ENCODE measurements around the gene ACMSD. TPM values are rescaled to one million over a fixed set of nuclear protein-coding genes. Genes with fewer than 3 reads are reported as not detected.
"Not testable (repeated sequence)": the region's sequence is repeated elsewhere in the genome, so short reads cannot be mapped to it uniquely, and the experiment has no call there.

The ACMSD gene
- total RNA-seq, 4 donors from 2014 or later: not detected

- Histone ChIP-seq H3K4me1 (no peaks in the 10 kb centered on the region), H3K27ac (no peak overlapping the region), H3K4me3 (no peak overlapping the region), H3K9me3 (peaks cover 0 to 4% (median 0%) of the 10 kb centered on the region in 4 donors), H3K36me3 (no peaks in the 10 kb centered on the region), H3K27me3 (no peaks in the 10 kb centered on the region)
- DNase-seq (ENCODE audit: low spot score in 2 of 2): no peak
- WGBS, 2 donors: 90 to 96% methylated on average over 1 of the region's 1 CpG
- TF ChIP-seq POLR2A (IDR thresholded peaks at IDR 0.05): no peak
- TF ChIP-seq EP300 (IDR thresholded peaks at IDR 0.05): no peak
- no peak for TF ChIP-seq CTCF (IDR thresholded peaks at IDR 0.05)
Measured at GRCh38 chr2:134846213-134846612, 7.8 kb downstream of the ACMSD start.

- DNase-seq (ENCODE audit: low spot score in 2 of 2); H3K27ac ChIP-seq; H3K4me1 ChIP-seq; H3K9me3 ChIP-seq; H3K27me3 ChIP-seq; H3K36me3 ChIP-seq; H3K4me3 ChIP-seq: not testable (repeated sequence)
- 93 to 97% methylated on average over 5 of the region's 5 CpGs for WGBS, 2 donors
Measured at GRCh38 chr2:134847582-134847981, 9.2 kb downstream of the ACMSD start.

GRCh38 chr2:134852518-134852917 lies 14.1 kb downstream of the ACMSD start:
- Histone ChIP-seq H3K36me3 (no peaks in the 10 kb centered on the region), H3K27me3 (no peaks in the 10 kb centered on the region), H3K27ac (no peak overlapping the region), H3K4me1 (no peaks in the 10 kb centered on the region), H3K4me3 (no peak overlapping the region), H3K9me3 (peaks cover 0 to 4% (median 0%) of the 10 kb centered on the region in 4 donors)
- WGBS, 2 donors: 83 to 84% methylated on average over 7 of the region's 7 CpGs
- TF ChIP-seq POLR2A (IDR thresholded peaks at IDR 0.05) (no peak), EP300 (IDR thresholded peaks at IDR 0.05) (no peak), CTCF (IDR thresholded peaks at IDR 0.05) (no peak)
- DNase-seq (ENCODE audit: low spot score in 2 of 2): no peak

GRCh38 chr2:134855709-134856108 lies 17.3 kb downstream of the ACMSD start:
- H3K4me1 ChIP-seq: no peaks in the 10 kb centered on the region
- TF ChIP-seq POLR2A (IDR thresholded peaks at IDR 0.05) (no peak), EP300 (IDR thresholded peaks at IDR 0.05) (no peak), CTCF (IDR thresholded peaks at IDR 0.05) (no peak)
- H3K27me3 ChIP-seq: no peaks in the 10 kb centered on the region
- no peak overlapping the region for H3K27ac ChIP-seq
- no peaks in the 10 kb centered on the region for H3K36me3 ChIP-seq
- H3K4me3 ChIP-seq: no peak overlapping the region
- no peaks in the 10 kb centered on the region for H3K9me3 ChIP-seq
- no peak for DNase-seq (ENCODE audit: low spot score in 2 of 2)

- H3K36me3 ChIP-seq: no peaks in the 10 kb centered on the region
- no peak overlapping the region for H3K27ac ChIP-seq
- no peak for DNase-seq (ENCODE audit: low spot score in 2 of 2)
- H3K27me3 ChIP-seq: no peaks in the 10 kb centered on the region
- H3K4me3 ChIP-seq: no peak overlapping the region
- no peaks in the 10 kb centered on the region for H3K9me3 ChIP-seq
- H3K4me1 ChIP-seq: no peaks in the 10 kb centered on the region
- TF ChIP-seq CTCF (IDR thresholded peaks at IDR 0.05): no peak
Measured at GRCh38 chr2:134858245-134858644, 19.8 kb downstream of the ACMSD start.

GRCh38 chr2:134861173-134861572 lies 22.8 kb downstream of the ACMSD start:
- H3K4me3 ChIP-seq: no peak overlapping the region
- no peaks in the 10 kb centered on the region for H3K36me3 ChIP-seq
- no peaks in the 10 kb centered on the region for H3K9me3 ChIP-seq
- no peaks in the 10 kb centered on the region for H3K4me1 ChIP-seq
- WGBS, 2 donors: 87 to 93% methylated on average over 3 of the region's 3 CpGs
- no peak overlapping the region for H3K27ac ChIP-seq
- TF ChIP-seq EP300 (IDR thresholded peaks at IDR 0.05) (no peak), CTCF (IDR thresholded peaks at IDR 0.05) (no peak), POLR2A (IDR thresholded peaks at IDR 0.05) (no peak)
- DNase-seq (ENCODE audit: low spot score in 2 of 2): no peak
- no peaks in the 10 kb centered on the region for H3K27me3 ChIP-seq

Measured in tibial nerve (tissue), 4 donors.